ENCODE measurements around the gene RUFY2. TPM values are rescaled to one million over a fixed set of nuclear protein-coding genes. Genes with fewer than 3 reads are reported as not detected.

The RUFY2 gene
- polyA plus RNA-seq, 1 experiment = 14.7 TPM

DNA sequence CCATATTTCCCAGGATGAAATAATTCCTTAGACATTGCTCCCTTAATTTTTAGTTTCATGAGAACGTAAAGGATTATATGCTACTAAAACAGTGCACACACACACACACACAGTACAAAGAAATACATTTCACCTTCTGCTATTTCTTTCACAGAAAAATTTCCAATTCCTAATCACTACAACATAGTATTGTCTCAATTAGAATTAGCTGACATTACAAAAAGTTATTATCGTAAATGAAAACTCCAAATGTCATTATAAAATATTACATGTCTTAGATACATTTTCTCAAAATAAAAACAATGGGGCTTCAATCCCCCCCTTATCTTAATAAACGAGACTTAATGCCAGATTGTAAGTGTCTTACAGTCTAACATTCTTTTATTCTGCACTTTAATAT lies 12.3 kb upstream of the RUFY2 start:
- DNase-seq (ENCODE audit: low read depth, low spot score) = no peak
- Histone ChIP-seq H3K4me3 (ENCODE audit: low read depth, low read length) (no peak overlapping the region), H3K27me3 (ENCODE audit: control insufficient read depth, insufficient read depth, low read length) (no peaks in the 10 kb centered on the region), H3K9me3 (ENCODE audit: control insufficient read depth, insufficient read depth, low read length) (no peaks in the 10 kb centered on the region), H3K27ac (ENCODE audit: low read depth, low read length) (no peak overlapping the region)
- ChIA-PET CTCF (interaction anchor here (1.0 to 1.1 kb wide), 2 partner anchors 11 to 12 kb away, joined by 3 to 7 read pairs; partner anchors contain the start of gene RUFY2), POLR2A (no interaction called here)
- TF ChIP-seq, protein P1, sequence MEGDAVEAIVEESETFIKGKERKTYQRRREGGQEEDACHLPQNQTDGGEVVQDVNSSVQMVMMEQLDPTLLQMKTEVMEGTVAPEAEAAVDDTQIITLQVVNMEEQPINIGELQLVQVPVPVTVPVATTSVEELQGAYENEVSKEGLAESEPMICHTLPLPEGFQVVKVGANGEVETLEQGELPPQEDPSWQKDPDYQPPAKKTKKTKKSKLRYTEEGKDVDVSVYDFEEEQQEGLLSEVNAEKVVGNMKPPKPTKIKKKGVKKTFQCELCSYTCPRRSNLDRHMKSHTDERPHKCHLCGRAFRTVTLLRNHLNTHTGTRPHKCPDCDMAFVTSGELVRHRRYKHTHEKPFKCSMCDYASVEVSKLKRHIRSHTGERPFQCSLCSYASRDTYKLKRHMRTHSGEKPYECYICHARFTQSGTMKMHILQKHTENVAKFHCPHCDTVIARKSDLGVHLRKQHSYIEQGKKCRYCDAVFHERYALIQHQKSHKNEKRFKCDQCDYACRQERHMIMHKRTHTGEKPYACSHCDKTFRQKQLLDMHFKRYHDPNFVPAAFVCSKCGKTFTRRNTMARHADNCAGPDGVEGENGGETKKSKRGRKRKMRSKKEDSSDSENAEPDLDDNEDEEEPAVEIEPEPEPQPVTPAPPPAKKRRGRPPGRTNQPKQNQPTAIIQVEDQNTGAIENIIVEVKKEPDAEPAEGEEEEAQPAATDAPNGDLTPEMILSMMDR (IDR thresholded peaks at IDR 0.05; ENCODE audit: low read depth, low read length) = no peak

DNA sequence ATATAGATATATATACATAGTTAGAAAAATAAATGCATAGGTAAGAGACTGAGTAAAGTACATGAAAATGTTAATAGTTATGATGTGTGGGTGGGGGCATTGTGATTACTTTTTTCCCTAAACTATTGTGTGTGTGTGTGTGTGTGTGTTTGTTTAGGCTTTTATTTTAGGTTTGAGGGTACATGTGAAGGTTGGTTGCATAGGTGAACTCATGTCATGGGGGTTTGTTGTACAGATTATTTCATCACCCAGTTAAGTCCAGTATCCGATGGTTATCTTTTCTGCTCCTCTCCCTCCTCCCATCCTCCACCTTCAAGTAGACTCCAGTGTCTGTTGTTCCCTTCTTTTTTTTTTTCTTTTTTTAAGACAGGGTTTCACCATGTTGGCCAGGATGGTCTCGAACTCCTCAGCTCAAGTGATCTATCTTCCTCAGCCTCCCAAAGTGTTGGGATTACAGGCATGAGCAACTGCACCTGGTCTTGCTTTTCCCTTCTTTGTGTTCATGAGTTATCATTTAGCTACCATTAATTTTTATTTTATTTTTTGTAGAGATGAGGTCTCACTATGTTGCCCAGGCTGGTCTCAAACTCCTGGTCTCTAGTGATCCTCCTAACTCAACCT lies 1.9 kb upstream of the RUFY2 start:
- ChIA-PET CTCF (no interaction called here), POLR2A (no interaction called here)
- Histone ChIP-seq H3K27ac (ENCODE audit: low read depth, low read length) (no peak overlapping the region), H3K9me3 (ENCODE audit: control insufficient read depth, insufficient read depth, low read length) (peaks cover 7% of the 10 kb centered on the region; the same call in 1 of the 2 replicates), H3K4me3 (ENCODE audit: low read depth, low read length) (no peak overlapping the region), H3K27me3 (ENCODE audit: control insufficient read depth, insufficient read depth, low read length) (no peaks in the 10 kb centered on the region)
- TF ChIP-seq, protein P1 (IDR thresholded peaks at IDR 0.05; ENCODE audit: low read depth, low read length) = no peak
- DNase-seq (ENCODE audit: low read depth, low spot score) = no peak

DNA sequence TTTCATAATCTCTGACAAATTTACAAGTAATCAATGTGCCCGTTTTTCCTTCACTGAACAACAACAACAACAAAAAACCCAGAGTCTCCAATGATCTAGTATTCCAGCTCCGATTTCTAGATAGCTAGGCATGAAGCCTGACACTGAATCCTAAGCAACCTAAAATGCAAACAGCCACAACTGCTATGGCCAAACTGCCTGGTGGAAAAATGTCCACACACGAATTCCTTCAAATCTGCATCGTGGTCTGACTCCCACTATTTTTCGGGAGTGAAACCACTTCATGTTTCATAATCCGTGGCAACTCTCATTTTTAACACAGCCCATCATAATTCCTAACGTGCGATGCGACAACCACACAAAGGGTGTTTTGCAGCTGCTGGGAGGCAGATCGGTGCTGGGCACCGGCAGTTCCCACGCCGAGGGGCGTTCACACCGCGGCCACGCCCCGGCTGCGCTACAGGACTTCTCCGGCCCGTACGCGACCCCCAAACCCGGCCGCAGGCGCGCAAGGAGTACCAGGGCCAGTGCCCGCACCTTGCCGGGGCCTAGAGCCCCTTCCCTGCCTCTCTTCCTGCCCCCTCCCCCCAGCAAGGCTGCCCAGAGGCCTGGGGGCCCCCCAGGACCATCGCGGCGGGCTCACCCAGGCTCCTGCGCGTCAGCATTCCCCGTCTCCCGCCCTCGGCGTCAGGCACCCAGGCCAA lies 814 bp downstream of the RUFY2 start:
- CTCF ChIA-PET = interaction anchor here (0.5 to 1.2 kb wide), 33 partner anchors 9 to 573 kb away, joined by 3 to 11 read pairs (median 3); partner anchors contain the start of genes DNA2 and TET1
- TF ChIP-seq, protein P1 (IDR thresholded peaks at IDR 0.05; ENCODE audit: low read depth, low read length) = no peak
- peak; percentile 2 for DNase-seq (ENCODE audit: low read depth, low spot score)
- Histone ChIP-seq H3K27ac (ENCODE audit: low read depth, low read length) (peak overlapping the region; percentile 89), H3K27me3 (ENCODE audit: control insufficient read depth, insufficient read depth, low read length) (no peaks in the 10 kb centered on the region), H3K4me3 (ENCODE audit: low read depth, low read length) (peak overlapping the region; percentile 98), H3K9me3 (ENCODE audit: control insufficient read depth, insufficient read depth, low read length) (peaks cover 7% of the 10 kb centered on the region; the same call in 1 of the 2 replicates)
- POLR2A ChIA-PET = interaction anchor here (0.5 to 0.7 kb wide), 6 partner anchors 28 to 194 kb away, joined by 3 to 4 read pairs (median 3); no protein-coding TSS in a partner anchor

DNA sequence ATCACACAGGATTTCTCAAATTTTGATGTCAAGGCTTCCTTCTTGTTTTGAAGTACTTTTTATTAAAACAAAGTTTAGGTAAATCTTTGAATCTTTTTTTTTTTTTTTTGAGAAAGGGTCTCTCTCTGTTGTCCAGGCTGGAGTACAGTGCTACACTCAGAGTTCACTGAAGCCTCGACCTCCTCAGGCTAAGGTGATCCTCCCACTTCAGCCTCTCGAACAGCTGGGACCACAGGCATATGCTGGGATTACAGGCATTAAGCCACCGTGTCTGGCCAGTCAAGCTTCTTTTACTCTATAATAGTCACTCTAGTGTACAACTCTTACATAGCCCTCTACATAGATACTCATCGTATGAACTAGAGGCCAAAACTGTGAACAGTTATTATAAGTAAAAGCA lies 3.4 kb downstream of the RUFY2 start:
- ChIA-PET POLR2A (no interaction called here), CTCF (no interaction called here)
- Histone ChIP-seq H3K4me3 (ENCODE audit: low read depth, low read length) (no peak overlapping the region), H3K27me3 (ENCODE audit: control insufficient read depth, insufficient read depth, low read length) (no peaks in the 10 kb centered on the region), H3K9me3 (ENCODE audit: control insufficient read depth, insufficient read depth, low read length) (peaks cover 7% of the 10 kb centered on the region; the same call in 1 of the 2 replicates), H3K27ac (ENCODE audit: low read depth, low read length) (no peak overlapping the region)
- DNase-seq (ENCODE audit: low read depth, low spot score) = no peak
- TF ChIP-seq, protein P1 (IDR thresholded peaks at IDR 0.05; ENCODE audit: low read depth, low read length) = no peak

DNA sequence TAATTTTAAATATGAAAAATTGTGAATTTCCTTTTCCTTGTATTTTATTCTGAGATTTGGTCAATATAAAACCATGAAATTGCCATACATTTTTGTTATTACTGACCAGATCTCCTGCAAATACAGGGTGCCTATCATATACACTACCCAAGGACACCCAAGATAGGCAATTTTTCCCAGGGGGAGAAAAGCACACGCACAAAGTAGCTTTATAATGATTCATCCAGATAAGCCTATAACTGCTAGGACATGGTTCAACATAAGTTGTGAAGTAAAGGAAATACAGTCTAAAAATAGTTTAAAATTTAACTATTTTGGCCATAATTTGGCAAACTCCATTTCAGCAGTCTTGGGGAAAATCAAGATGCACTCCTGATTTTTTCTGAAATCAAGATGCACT lies 4.8 kb downstream of the RUFY2 start:
- Histone ChIP-seq H3K27me3 (ENCODE audit: control insufficient read depth, insufficient read depth, low read length) (no peaks in the 10 kb centered on the region), H3K9me3 (ENCODE audit: control insufficient read depth, insufficient read depth, low read length) (peaks cover 7% of the 10 kb centered on the region; the same call in 1 of the 2 replicates), H3K27ac (ENCODE audit: low read depth, low read length) (no peak overlapping the region), H3K4me3 (ENCODE audit: low read depth, low read length) (no peak overlapping the region)
- ChIA-PET CTCF (interaction anchor here (0.5 to 0.7 kb wide), 2 partner anchors 10 to 1865 kb away, joined by 3 to 4 read pairs; no protein-coding TSS in a partner anchor), POLR2A (no interaction called here)
- TF ChIP-seq, protein P1 (IDR thresholded peaks at IDR 0.05; ENCODE audit: low read depth, low read length) = no peak
- no peak for DNase-seq (ENCODE audit: low read depth, low spot score)

Data from AG04450 (cell line).